ENCODE data around the gene ZNF709.
"Not testable (repeated sequence)": the region's sequence is repeated elsewhere in the genome, so short reads cannot be mapped to it uniquely, and the experiment has no call there.

The ZNF709 gene

DNA sequence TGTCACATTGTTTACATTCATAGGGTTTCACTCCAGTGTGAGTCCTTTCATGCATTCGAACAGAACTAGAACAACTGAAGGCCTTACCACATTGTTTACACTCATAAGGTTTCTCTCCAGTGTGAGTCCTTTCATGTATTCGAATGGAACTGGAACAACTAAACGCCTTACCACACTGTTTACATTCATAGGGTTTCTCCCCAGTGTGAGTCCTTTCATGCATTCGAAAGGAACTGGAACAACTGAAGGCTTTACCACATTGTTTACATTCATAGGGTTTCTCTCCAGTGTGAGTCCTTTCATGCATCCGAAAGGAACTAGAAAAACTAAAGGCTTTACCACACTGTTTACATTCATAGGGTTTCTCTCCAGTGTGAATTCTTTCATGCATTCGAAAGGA is 20.5 kb downstream of the ZNF709 start:
- in situ Hi-C loops (cut with MboI; ENCODE audit: low sequenced_read_pairs), result not testable (repeated sequence)

- in situ Hi-C loops (cut with MboI; ENCODE audit: low sequenced_read_pairs), result no loop called here
Measured at GRCh38 chr19:12453495-12453894, 31.1 kb downstream of the ZNF709 start.

GRCh38 chr19:12450844-12451243 is 33.8 kb downstream of the ZNF709 start:
- in situ Hi-C loops (cut with MboI; ENCODE audit: low sequenced_read_pairs), result no loop called here

- in situ Hi-C loops (cut with MboI; ENCODE audit: low sequenced_read_pairs), result no loop called here
Measured at GRCh38 chr19:12448808-12449207, 35.8 kb downstream of the ZNF709 start.

GRCh38 chr19:12440541-12441316 is 43.9 kb downstream of the ZNF709 start, which contains the start of gene ZNF443:
TSS of gene ZNF443 (minus strand) at chr19:12441021. CDS start at chr19:12440914, 107 bp downstream.
- in situ Hi-C loops (cut with MboI; ENCODE audit: low sequenced_read_pairs), result no loop called here

DNA sequence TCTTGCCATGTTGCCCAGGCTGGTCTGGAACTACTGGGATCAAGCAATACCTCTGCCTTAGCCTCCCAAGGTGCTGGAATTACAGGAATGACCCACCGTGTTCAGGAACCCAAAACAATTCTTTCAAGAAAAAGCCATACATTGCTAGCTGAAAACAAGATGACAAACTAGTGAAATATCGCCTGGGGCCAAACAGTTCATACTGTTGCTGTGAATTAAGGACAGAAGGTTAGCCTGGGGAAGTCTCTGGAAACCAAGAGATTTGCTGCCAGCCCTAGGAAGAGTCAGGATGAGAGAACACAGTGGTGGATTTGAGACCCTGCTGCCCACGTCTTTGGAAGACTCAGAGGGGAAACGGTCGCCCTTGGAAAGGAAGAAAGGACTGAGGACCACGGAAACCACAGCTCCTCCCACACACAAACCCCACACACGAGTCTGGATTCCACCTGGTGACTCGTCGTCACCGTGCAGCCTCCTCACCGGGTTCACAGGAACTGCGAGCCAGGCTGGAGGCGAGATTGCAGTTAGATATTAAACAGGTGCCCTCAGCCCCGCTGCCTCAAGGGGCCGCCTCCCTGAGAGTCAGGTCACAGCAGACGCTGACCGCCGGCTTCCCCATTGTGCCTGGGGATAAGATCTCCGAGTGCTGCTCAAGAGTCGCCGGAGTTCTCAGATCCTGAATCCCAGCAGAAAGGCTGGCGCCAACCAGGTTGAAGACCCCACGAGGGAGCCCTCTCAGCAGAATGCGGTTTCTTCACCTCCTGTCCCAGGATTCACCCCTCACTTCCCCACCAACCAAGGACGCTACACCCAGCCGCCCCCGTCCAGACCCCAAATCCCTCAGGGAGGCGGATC is 44.7 kb downstream of the ZNF709 start:
- in situ Hi-C loops (cut with MboI; ENCODE audit: low sequenced_read_pairs), result not testable (repeated sequence)

DNA sequence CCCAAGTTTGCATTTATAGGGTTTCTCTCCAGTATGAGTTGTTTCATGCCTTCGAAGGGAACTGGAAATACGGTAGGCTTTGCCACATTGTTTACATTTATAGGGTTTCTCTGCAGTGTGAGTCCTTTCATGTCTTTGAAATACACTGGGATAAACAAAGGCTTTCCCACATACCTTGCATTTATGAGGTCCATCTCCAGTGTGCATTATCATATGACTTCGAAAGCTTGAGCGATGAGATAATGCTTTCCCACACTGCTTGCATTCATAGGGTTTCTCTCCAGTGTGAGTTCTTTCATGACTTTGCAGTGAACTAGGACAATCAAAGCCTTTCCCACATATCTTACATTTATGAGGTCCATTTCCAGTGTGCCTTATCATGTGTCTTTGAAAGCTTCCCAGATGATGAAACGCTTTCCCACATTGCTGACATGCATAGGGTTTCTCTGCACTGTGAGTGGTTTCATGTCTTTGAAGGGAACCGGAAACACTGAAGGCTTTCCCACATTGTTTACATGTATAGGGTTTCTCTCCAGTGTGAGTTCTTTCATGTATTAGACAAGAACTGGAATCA is 53.8 kb downstream of the ZNF709 start:
- in situ Hi-C loops (cut with MboI; ENCODE audit: low sequenced_read_pairs), result not testable (repeated sequence)

DNA sequence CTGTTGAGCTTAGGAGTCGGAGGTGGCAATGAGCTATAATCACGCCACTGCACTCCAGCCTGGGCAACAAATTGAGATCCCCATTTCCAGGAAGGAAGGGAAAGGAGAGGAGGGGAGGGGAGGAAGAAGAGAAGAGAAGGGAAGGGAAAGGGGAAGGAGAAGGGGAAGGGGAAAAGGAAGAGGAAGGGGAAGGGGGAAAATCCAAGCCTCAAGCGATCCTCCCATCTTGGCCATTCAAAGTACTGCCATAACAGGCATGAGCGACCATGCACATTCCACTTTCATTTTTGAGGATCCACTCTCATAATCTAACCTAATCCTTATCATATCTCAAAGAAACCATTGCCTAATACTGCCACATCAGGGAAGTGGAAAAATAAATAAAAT is 58.7 kb downstream of the ZNF709 start:
- in situ Hi-C loops (cut with MboI; ENCODE audit: low sequenced_read_pairs), result no loop called here

- in situ Hi-C loops (cut with MboI; ENCODE audit: low sequenced_read_pairs), result no loop called here
Measured at GRCh38 chr19:12425236-12425887, 59.3 kb downstream of the ZNF709 start.

DNA sequence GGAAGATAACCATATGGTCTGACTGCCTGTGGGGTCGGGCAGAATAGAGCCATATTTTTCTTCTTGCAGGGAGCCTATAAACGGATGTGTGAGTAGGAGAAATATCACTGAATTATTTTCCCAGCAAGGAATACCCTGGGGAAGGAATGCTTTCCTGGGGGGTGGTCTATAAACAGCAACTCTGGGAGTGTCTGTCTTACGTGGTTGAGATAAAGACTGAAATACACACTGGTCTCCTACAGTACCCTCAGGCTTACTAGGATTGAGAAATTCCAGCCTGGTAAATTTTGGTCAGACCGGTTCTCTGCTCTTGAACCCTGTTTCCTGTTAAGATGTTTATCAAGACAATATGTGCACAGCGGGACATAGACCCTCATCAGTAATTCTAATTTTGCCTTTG is 67.3 kb downstream of the ZNF709 start:
- in situ Hi-C loops (cut with MboI; ENCODE audit: low sequenced_read_pairs), result not testable (repeated sequence)

- in situ Hi-C loops (cut with MboI; ENCODE audit: low sequenced_read_pairs), result no loop called here
Measured at GRCh38 chr19:12411893-12412292, 72.7 kb downstream of the ZNF709 start.

Measured in hTERT RPE-1 (cell line).